C1 segment of cervical spinal cord (tissue), 14 donors: ENCODE results near the gene POLRMT.

Source experiments
- DNase-seq, 14 donors: peaks; one replicate each; lab custom pipeline; 2025; lab: John Stamatoyannopoulos, UW

POLRMT gene

DNA sequence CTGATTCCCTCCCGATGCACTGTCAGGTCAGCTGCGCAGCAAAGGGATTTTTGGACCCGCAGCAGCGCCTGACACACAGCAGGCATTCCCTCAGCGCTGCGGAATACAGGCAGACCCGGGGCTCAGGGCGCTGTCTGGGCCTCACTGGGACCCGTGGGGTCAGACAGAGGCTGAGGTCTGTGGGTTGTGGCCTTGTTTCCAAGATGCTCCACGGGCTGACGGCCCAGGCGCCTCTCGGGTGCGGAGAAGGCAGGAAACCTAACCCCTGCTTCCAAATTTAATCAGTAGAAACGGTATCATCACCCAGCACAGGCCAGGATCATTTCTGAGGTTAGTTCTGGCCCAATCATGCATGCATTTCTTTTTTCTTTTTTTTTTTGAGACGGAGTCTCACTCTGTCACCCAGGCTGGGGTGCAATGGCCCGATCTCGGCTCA, 30.4 kb upstream of the POLRMT start:
- DNase-seq: no peak

DNA sequence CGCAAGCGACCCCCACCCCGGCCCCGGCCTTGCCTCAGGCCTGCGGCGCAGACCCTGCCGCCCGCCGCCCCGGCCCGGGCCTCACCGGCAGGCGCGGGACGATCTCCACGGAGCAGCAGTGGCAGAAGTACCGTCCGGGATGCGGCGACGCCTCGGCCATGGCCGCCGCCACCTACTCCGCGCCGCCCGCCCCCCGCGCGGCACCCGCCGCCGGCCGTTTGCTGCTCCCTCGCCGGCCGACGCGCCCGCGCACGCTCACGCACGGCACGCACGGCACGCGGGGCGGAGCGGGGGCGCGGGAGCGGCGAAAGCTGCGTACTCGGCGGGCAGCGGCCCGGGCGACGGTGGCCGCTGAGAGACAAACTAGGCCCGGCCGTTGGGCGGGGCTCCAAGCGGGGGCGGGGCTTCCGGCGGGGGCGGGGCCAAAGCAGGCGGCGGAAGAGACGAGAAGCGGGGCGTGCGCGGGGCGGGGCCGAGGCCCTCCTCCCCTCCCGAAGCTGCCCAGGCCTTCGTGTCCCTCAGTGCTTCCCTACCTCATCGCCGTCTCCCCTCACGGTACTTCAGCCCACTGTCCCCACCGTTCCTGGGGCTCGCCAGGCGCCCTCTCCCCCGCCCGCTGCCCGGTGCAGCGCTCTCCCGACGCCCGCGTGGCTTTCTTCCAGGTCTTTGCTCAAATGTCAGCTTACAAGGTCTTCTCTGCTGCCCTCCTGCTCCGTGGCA, 29.8 kb upstream of the POLRMT start, which contains the start of gene RNF126:
TSS of gene RNF126 (minus strand) at position 253 of the 720 bp plus-strand sequence. CDS start at position 160, 93 bp downstream.
- peak; percentile 64 to 96 (median 88) for DNase-seq

DNA sequence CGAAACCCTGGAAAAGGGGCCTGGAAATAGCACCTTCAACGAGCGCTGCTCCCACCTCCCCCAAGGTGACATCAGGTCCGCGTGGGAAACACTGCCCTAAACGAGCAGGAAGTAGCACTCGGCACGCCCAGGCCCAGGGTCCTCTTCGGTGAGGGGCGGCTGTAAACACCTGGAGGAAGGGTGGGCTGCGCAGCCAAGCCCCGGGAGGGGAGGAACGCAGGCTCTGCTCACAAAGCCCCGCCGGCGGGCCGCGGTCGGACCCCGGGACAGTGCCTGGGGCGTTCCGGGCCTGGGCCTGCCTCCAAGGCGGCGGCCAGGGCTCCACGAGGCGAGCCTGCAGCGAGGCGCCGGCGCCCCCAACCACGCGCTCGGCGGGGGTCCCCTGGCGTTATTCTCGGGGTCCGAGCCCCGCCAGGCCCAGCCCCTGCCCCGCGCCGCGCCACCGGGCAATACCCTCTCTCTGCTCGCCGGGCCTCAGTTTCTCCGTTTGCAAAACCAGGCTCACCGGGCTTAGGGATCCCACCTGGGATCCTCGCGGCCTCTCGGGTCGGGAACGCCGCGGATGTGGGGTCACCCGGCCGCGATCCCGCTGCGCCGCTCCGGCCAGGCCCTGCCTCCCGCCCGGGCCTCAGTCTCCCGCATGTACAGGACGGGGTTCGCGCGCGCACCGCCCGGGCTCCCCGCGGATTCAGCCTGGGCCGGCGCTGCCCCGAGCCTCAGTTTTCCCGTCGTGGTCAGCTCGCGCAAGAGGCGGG, 29.0 kb upstream of the POLRMT start:
- DNase-seq: no peak

DNA sequence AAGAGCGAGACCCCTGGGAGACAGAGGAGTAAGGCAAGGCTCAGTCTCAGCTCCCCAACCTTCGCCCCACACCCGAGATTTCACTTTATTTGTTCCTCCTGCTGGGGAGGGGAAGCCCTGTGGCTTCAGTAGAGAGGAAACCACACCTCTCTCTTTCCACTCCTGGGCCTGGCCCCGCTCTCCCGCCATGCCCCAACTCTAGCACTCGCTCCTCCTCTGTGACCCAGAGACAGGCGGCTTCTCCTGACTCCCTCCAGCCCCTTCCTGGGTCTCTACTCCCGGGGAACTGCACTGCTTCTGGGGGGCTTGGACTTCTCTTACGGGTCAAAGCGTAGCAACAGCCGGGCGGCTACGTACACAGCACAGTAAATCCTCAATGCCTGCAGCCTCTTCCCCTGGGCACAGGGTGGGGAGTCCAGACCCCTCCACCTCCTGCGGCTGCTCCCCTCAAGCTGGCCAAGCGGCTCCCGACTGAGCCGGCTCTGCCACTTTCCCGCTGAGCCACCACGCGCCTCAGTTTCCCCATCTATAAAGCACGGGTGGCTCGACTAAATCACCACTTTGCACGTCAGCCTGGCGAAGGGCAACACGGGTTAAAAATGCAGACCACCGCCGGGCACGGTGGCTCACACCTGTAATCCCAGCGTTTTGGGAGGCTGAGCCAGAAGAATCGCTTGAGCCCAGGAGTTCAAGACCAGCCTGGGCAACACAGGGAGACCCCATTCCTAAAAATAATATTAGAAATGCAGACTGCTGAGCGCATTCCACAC, 28.3 kb upstream of the POLRMT start:
- no peak for DNase-seq

DNA sequence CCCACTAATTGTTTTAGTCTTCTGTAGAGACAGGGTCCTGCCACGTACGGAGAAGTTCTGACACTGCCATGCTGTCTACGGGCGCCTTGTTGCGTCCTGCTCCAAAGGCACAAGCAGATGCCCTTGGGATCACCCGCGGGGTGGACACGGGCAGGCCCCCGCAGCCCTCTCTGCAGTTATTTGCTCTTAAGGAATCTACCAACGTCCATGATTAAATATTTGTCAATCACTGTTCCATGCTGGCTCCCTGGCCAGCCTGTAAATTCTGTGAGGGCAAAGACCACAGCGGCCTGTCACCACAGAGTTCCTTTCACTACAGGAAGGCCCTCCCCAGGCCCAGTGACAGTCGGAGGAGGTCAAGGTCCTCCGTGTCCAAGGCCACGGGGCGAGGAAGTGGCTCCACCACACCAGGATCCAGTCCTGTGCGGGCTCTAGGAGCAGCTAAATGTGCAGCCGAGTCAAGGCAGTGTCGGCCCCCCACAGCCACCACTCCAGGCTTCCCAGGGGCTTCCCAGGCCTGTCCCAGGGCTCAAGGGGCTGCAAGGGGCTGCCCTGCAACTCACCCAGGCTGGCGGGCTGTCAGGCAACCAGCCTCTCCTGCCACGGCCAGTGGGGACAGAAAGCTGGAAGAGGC, 27.6 kb upstream of the POLRMT start:
- no peak for DNase-seq

DNA sequence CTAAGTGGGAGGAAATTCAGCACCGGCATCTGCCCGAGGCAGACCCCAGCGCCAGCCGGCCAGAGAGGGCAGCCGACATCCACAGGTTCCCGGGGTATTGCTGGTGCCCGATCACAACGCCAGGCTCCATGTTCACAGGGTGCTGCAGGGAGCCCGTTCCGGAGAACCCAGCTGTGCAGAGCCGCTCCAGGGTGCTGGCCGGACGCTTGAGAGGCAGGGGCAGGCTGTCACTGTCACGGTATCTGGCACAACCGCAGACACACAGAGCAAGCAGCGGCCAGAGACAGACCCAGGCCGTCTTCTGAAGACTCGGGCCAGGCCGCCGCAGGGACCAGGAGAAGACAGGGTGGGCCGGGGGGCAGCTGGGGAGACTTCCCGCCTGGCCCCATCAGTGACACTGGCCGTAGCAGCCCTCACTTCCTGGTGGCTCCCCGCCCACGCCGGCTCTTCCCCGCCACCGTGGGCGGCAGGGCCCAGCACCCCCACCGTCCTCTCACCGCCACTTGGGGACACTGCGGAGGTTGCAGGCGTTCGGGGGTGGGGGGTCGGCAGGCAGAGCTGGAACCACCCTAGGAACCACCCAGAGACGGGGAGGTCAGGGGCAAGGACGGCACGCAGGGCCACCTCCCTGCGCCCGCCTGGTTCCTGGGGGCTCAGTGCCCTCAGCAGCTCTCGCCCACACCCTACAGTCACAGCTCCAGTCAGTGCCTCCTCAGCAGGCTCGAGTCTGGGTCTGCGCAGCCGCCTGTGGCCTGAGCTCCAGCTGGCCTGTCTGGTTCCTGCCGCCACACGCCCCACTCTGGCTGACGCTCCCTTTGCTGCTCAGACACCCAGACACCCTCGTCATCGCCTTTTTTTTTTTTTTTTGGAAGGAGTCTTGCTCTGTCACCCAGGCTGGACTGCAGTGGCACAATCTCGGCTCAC, 25.8 kb upstream of the POLRMT start:
- DNase-seq: peak in 2 of 14 donors; percentile 30 to 35

DNA sequence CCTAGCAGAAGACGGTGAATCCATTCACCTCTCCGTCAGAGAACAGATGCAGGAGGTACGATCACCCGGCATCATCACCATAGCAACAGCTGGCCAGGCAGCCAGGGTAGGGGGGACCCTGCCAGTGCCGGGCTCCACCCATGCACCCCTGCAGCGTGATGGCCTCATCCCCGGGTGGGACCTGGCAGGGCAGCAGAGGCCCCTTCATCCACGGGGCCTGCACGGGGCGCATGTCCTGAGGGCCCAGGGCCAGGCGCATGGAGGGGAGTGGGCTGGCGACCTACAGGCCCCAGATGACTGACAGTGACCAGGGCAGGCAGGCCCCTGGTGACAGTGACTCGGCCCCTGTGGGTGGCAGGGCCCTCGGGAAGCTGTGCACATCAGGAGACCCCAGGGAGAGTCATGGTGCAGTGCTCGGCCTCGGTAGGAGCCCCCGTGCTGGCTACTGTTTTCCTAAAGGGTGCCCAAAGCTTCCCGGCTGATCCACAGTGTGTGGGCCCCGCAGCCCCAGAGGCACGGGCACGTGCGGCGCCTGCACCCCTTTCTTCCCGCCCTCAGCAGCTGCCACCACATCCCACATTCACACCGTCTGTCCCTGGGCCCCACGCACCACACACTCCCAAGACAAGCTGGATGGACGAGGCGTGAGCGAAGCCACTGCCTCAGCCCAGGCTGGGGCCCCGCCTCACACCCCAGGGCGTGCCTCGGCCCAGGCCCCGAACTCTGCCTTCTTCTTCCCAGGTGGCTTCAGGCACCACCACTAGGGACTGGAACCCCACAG, 24.9 kb upstream of the POLRMT start:
- no peak for DNase-seq

DNA sequence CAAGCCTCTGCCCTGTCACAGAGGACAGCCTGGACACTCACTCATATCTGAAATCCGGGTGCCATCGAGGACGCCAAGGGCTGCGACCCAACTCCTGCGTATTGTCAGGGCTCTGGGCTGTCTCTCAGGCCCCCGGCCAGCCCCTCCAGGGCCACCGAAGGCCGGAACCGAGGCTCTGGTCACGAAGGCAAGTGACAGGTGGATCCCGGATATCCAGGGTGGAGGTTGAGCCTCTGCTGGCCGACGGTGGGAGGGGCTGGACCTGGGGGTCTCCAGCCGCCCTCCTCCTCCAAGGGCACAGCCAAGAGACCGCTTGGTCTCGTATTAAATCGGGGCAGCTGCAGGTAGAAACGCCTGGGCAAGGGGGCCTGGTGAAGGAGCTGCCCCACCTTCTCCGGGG, 24.3 kb upstream of the POLRMT start:
- no peak for DNase-seq

DNA sequence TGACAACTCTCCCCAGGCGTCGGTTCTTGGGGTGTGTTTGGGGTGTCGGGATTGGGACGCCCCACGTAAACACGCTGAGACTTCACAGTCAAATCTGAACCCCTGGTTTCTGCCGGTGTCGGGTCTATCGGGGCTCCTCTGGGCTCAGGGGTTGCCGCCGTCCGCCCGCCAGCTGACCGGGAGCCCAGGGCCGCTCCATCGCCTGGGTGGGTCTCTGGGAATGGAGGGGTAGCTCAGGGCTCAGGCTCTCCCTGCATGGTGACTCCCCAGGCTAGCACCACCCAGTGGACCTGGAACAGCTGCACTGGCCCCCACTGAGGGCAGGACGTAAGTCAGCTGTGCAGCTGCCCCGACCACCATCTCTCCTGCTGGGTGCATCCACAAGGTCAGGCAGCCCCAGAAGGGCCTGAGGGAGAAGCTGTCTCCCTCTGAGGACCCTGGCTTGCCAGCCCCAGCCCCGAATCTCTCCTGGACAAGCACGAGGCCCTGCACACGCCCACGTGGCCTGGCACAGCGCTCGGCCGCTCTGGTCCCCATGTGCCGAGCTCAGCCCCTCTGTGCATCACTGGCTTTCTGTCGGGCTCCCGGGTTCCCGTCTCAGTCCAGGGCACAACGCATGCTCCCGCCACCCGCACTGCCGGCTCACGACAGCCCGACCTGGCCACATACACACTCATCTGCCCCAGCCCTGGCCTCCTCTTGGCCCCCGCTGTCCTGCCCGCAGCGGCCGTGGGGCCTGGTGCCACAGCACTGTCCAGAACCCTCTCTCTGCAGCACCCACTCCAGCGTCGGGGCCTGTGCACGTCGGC, 23.6 kb upstream of the POLRMT start:
- DNase-seq: no peak

DNA sequence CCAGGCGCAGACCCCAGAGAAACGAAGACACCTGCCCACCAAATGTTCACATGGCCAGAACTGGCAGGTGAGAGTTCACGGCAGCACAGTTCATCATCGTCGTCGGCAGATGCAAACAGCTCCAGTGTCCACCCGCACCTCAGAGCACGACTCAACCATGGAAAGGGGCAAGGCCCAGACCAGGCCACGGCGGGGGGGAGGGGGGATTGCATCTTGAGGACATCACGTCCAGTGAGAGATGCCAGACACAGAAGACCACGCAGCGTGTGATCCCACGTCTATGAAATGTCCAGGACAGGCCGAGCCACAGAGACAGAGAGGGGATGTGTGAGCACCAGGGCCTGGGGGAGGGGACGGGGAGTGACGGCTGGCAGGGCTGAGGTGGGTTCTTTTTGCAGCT, 22.4 kb upstream of the POLRMT start:
- no peak for DNase-seq

DNA sequence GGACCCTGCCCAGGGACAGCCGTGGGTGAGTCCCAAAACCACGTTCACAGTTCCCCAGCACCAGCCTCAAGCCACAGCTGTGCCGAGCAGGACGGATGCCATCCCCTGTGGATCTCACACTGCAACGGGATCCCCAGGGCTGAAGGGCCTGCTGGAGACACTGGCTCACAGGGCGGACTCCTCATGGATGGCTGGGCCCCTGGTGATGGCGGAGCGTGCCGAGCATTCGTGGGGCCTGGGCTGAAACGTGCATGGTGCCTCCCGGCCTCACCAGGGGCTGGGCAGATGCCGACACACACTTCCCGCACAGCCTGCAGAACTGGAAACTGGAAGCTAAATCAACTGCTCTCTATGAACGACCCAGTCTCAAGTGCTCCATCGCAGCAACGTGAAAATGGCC, 20.1 kb upstream of the POLRMT start:
- no peak for DNase-seq

DNA sequence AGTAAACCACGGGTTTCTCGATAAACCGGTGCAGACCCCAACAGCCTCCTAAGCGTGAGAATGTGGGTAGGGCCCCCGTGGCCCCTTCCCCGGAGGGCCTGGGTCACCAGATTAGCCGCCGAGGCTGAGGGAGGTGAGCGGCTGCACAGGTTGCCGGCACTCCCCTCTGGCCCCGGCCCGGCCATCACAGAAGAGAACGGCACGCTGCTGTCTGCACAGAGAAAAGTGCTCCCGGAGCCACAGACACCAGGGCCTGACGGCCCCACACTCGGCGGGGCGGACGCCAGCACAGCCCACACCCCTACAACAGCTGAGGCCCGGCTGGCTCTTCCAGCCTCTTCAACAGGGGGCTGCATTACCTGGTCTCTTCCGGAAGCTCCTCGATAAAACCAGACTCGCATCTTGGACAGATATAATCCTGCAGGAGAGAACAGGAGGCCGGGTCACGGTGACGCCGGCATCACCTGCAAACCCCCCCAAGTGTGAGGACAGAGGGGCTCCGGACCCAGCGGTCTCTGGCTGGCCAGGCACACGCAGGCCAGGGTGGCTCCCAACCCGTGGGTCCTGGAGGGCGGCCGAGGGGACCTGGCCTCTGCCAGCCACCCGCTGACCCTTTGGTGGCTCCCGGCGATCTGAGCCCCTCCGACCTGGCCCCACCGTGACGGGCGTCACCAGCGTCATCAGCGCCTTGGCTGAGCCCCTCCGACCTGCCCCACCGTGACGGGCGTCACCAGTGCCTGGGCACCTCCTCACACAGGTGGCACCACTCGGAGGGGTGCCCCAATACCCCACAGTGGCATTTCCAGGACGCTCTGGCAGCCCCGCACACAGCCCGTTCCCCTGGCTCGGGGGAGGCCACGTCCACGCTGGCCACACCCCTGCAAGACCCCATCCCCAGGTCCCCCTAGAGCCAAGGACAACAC, 19.4 kb upstream of the POLRMT start:
- no peak for DNase-seq

DNA sequence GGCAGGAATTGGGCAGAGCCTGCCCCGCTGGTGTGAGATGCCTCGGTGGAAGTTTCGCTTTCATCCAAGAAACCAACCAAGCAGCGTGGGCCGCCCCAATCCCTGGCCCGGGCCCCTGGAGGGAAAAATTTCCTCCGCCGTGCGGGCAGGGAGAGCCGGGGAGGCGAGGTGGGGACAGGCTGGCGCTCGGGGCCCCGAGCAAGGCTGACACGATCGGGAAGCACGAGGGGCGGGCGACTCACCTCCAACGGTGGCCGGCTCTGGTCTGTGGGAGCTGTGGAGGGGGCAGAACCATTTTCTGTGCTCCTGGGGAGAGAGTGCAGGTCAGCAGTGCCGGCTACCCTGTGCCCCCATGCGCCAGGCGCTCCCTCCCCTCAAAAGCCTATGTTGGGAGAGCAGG, 18.7 kb upstream of the POLRMT start:
- DNase-seq: no peak

DNA sequence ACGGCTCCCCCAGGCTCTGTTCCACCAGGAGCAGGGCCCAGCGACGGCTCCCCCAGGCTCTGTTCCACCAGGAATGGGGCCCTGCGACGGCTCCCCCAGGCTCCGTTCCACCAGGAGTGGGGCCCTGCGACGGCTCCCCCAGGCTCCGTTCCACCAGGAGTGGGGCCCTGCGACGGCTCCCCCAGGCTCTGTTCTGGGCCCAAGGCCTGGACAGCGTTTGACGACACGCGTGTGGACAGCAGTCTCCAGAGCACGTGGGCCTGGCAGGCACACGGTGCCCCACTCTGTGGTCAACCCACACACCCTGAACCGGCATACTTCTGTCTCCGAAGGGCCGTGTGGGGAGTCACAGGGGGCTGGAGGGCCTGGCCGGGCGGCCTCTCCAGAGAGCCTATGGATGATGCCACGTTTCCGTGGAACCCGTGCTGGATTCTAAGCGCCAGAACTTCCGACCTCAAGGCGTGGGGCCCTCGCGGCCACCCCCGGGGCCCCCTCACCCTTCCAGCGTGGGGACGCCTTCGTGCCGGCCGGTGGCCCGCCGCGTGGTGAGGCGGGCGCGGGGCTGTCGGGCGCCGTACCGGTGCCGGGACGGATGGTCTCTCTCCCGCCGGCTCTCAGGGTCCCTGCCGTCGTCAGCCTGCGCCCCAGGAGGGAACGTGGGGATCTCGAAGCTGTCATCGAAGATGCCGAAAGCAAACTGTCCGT, 17.9 kb upstream of the POLRMT start:
- no peak for DNase-seq

DNA sequence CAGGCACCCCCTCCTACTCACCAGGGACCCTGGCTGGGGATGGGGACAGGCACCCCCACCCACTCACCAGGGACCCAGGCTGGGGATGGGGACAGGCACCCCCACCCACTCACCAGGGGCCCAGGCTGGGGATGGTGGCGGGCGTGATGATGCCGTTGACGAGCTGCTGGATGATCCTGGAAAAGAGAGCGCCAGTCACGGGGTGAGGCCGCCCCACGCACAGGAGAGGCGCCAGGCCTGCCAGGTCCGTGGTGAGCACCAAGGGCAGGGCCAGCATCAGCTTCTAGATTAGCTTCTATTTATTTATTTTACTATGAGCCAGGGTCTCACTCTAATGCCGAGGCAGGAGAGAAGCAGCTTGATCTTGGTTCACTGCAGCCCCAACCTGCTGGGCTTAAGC, 16.8 kb upstream of the POLRMT start:
- no peak for DNase-seq

DNA sequence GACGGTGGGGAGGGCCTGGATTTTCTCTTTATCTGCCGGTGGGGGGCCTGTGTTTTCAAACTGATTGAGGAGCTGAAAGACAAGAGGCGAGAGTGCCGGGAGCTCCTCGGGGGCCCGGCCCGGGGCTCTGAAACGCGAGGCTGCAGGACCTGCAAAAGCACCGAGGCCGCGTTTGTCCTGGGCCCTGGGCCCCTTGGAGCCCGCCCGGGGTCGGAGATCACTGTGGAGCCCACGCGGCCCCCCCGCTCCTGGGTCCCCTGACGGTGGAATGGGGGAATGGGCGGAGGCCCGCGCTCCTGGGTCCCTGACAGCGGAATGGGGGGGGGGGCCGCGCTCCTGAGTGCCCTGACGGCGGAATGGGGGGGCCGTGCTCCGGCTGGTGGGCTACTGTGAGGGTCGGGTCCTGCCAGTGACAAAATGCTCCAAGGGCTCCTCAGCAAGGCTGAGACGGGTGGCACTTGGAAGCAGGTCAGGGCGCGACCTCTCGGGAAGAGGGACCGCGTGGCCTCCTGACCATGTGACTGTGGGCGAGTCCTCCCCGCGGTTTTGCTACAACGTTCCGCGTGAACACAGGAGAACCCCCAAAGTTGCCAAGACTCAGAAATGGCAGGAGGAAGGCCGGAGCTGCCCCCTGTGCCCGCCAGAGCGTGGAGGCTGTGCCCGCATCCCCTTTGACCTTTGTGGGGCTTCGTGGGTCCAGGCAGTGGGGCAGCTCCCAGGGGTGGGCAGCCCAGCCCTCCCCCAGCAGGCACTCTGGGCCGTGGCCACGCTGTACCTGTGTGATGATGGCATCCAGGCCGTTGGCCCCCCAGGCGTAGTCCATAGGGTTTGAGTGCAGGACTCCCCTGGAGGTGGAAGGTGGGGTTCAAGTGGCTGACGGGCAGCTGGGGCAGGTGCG, 15.8 kb upstream of the POLRMT start:
- no peak for DNase-seq
